RWPE1 (cell line): ENCODE results near the gene MYH7.
"Not testable (repeated sequence)": the region's sequence is repeated elsewhere in the genome, so short reads cannot be mapped to it uniquely, and the experiment has no call there.

Experiments used
- CTCF ChIA-PET: fragments of 350-600 bp; sonication (Branson Sonifier 250); formaldehyde crosslinking; extraction: SDS; loops from one replicate; lab custom pipeline; 2021; lab: Yijun Ruan, JAX
- POLR2A ChIA-PET: fragments of 400-600 bp; formaldehyde crosslinking; extraction: SDS; loops from one replicate; lab custom pipeline; 2020; ENCODE audit warnings: antibody characterized with exemption; ENCODE audit not compliant: low non-redundant PET; lab: Yijun Ruan, JAX
- DNase-seq: peaks from one replicate; pipeline ENCODE4 v3.0.0; 2012; ENCODE audit warnings: low spot score
- H3K27ac ChIP-seq: fragments of 450-650 bp; 2 replicates; pipeline ENCODE4 v1.5.1; 2017
- TF ChIP-seq, protein P1 (sequence below): fragments of 450-650 bp; conservative IDR thresholded peaks from 2 replicates; pipeline ENCODE4 v1.5.1; 2017; ENCODE audit warnings: low read depth, mild to moderate bottlenecking

Gene MYH7

DNA sequence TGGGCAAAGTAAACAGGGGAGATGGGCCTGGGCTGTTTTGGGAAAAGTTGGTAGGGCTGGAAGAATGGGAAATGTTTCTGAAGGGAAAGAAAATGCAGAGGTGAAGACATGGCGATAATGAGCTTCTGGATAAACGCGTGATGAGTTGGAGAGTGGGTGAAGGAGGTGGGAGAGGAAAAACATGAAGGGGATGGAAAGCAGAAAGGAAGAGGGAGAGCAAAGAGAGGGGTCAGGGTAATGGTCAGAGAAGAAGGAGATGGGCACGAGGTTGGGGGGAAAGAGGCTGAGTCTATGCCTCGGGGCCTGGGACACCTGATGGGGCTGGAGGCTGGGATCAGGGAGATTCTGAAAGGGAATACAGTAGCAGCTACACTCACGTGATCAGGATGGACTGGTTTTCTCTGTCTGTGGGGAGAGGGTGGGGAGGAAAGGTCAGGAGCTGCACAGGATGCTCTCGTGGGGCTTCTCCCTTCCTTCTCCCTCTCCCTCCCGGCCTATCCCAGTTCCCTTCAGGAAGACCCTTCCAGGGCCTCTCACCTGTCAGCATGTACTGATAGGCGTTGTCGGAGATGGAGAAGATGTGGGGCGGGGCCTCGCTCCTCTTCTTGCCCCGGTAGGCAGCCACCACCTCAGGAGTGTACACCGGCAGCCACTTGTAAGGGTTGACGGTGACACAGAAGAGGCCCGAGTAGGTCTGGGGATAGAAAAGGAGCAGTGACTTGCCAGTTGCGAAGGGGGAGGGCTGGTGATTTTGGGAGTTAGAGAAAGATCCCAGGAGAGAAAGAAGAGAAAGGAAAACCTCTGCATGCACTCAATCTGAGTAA lies 3.1 kb downstream of the MYH7 start:
- ChIA-PET CTCF (no interaction called here), POLR2A (no interaction called here)
- DNase-seq = no peak
- no peak overlapping the region for H3K27ac ChIP-seq
- TF ChIP-seq, protein P1, sequence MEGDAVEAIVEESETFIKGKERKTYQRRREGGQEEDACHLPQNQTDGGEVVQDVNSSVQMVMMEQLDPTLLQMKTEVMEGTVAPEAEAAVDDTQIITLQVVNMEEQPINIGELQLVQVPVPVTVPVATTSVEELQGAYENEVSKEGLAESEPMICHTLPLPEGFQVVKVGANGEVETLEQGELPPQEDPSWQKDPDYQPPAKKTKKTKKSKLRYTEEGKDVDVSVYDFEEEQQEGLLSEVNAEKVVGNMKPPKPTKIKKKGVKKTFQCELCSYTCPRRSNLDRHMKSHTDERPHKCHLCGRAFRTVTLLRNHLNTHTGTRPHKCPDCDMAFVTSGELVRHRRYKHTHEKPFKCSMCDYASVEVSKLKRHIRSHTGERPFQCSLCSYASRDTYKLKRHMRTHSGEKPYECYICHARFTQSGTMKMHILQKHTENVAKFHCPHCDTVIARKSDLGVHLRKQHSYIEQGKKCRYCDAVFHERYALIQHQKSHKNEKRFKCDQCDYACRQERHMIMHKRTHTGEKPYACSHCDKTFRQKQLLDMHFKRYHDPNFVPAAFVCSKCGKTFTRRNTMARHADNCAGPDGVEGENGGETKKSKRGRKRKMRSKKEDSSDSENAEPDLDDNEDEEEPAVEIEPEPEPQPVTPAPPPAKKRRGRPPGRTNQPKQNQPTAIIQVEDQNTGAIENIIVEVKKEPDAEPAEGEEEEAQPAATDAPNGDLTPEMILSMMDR = no peak

DNA sequence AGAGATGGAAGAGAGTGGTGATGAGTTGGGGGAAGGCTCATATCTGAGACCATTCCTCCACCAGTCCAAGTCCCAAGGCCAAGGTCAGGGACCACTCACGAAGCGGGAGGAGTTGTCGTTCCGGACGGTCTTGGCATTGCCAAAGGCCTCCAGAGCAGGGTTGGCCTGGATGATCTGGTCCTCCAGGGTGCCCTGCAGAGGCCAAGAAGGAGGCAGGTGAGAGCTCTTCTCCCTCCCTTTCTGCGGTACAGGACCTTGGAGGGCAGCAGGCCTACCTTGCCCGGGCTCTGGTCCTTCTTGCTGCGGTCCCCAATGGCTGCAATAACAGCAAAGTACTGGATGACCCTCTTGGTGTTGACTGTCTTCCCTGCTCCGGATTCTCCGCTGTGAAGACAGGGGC lies 4.0 kb downstream of the MYH7 start:
- DNase-seq = no peak
- no peak overlapping the region for H3K27ac ChIP-seq
- CTCF ChIA-PET = no interaction called here
- POLR2A ChIA-PET = no interaction called here
- TF ChIP-seq, protein P1 = no peak

DNA sequence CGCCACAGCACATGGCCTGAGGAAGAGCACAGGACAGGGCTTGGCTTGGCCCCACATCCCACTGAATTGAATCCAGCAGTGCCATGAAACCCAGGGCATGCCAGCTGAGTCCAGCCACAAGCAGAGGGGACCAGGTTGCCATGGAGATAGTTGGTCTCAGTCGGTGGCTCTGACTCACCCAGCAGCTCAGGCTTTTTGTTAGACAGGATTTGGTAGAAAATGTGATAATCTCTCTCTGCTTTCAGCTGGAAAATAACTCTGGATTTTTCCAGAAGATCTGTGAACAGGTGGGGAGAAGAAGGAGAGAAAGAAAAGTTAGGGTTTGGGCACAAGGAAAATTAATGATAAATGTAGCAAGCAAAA lies 4.8 kb downstream of the MYH7 start:
- CTCF ChIA-PET = no interaction called here
- DNase-seq = no peak
- H3K27ac ChIP-seq = no peak overlapping the region
- POLR2A ChIA-PET = no interaction called here
- TF ChIP-seq, protein P1 = no peak

- ChIA-PET POLR2A (no interaction called here), CTCF (no interaction called here)
- TF ChIP-seq, protein P1 = no peak
- DNase-seq = no peak
- H3K27ac ChIP-seq = no peak overlapping the region
Measured at GRCh38 chr14:23430016-23430722, 5.3 kb downstream of the MYH7 start.

- ChIA-PET CTCF (no interaction called here), POLR2A (no interaction called here)
- H3K27ac ChIP-seq = no peak overlapping the region
- DNase-seq = no peak
- TF ChIP-seq, protein P1 = no peak
Measured at GRCh38 chr14:23428686-23429495, 6.6 kb downstream of the MYH7 start.

GRCh38 chr14:23425798-23426197 lies 9.7 kb downstream of the MYH7 start:
- DNase-seq, POLR2A ChIA-PET, H3K27ac ChIP-seq, CTCF ChIA-PET: not testable (repeated sequence)
